Loucy (cell line): ENCODE measurements around the gene HPSE.

Experiments used
- H2AFZ ChIP-seq: fragments of 200-600 bp; sonication (generic); 2 replicates; pipeline ENCODE4 v1.6.0; 2016; ENCODE audit warnings: antibody characterized with exemption, mild to moderate bottlenecking, low read length, moderate library complexity
- H3F3A ChIP-seq: fragments of 200-600 bp; 2 replicates; pipeline ENCODE4 v1.6.0; 2016; ENCODE audit warnings: antibody characterized with exemption, low read depth, mild to moderate bottlenecking
- H3K27me3 ChIP-seq: fragments of 200-600 bp; sonication (generic); 2 replicates; pipeline ENCODE4 v1.6.1; 2014; ENCODE audit warnings: low read length, mild to moderate bottlenecking; ENCODE audit not compliant: insufficient read depth, poor library complexity, severe bottlenecking
- H3K36me3 ChIP-seq: fragments of 200-600 bp; sonication (generic); 2 replicates; pipeline ENCODE4 v1.6.1; 2016; ENCODE audit warnings: low read length; ENCODE audit not compliant: insufficient read depth
- H3K4me1 ChIP-seq: fragments of 200-600 bp; sonication (generic); 2 replicates; pipeline ENCODE4 v1.5.1; 2014; ENCODE audit warnings: low read length, mild to moderate bottlenecking; ENCODE audit not compliant: insufficient read depth, poor library complexity, severe bottlenecking
- H3K4me2 ChIP-seq: fragments of 200-600 bp; sonication (generic); 2 replicates; pipeline ENCODE4 v1.6.0; 2014; ENCODE audit warnings: antibody characterized with exemption, low read length, low read depth, mild to moderate bottlenecking; ENCODE audit not compliant: poor library complexity, severe bottlenecking
- H3K4me3 ChIP-seq: fragments of 200-600 bp; sonication (generic); 2 replicates; pipeline ENCODE4 v1.5.1; 2014; ENCODE audit warnings: low read length, mild to moderate bottlenecking, mixed read lengths; ENCODE audit not compliant: poor library complexity, severe bottlenecking
- H3K79me2 ChIP-seq: fragments of 200-600 bp; sonication (generic); 2 replicates; pipeline ENCODE4 v1.6.1; 2014; ENCODE audit warnings: low read length; ENCODE audit not compliant: insufficient read depth
- H3K9ac ChIP-seq: fragments of 200-600 bp; sonication (generic); 2 replicates; pipeline ENCODE4 v1.6.0; 2014; ENCODE audit warnings: mild to moderate bottlenecking, low read depth, low read length, moderate library complexity; ENCODE audit not compliant: poor library complexity, severe bottlenecking
- H3K9me2 ChIP-seq: fragments of 200-600 bp; sonication (generic); replicated peaks from 2 replicates; pipeline ENCODE4 v1.6.1; 2016; ENCODE audit warnings: low read depth, low read length, mixed read lengths
- H3K9me3 ChIP-seq: fragments of 200-600 bp; sonication (generic); 2 replicates; pipeline ENCODE4 v1.6.1; 2014; ENCODE audit warnings: mild to moderate bottlenecking, antibody characterized with exemption, low read length, low read depth; ENCODE audit not compliant: insufficient read depth
- H4K20me1 ChIP-seq: fragments of 200-600 bp; sonication (generic); 2 replicates; pipeline ENCODE4 v1.6.0; 2014; ENCODE audit warnings: antibody characterized with exemption, low read length, mild to moderate bottlenecking; ENCODE audit not compliant: insufficient read depth, poor library complexity, severe bottlenecking
- CTCF ChIP-seq: fragments of 200-600 bp; sonication (generic); conservative IDR thresholded peaks from 2 replicates; pipeline ENCODE4 v1.5.1; 2014; ENCODE audit warnings: mild to moderate bottlenecking, antibody characterized with exemption, low read length
- EZH2phosphoT487 ChIP-seq: fragments of 200-600 bp; IDR thresholded peaks from 2 replicates; pipeline ENCODE4 v1.6.1; 2018; ENCODE audit warnings: antibody characterized with exemption, mild to moderate bottlenecking, moderate library complexity, borderline replicate concordance

The HPSE gene

DNA sequence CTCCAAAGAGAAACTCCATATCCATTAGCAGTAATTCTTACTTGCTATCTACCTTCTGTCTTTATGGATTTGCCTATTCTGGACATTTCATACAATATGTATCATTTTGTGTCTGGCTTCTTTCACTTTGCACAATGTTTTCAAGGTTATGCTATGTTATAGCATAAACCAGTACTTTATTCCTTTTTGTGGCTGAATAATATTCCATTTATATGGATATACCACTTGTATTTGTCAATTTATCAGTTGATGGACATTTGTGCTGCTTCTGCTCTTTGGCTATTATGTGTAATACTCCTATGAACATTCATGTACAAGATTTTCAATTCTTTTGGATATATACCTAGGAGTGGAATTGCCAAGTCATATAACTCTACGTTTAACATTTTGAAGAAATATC, 18.9 kb upstream of the HPSE start:
- Histone ChIP-seq H3K9me3 (peaks cover 6% of the 10 kb centered on the region; the same call in 1 of the 2 replicates), H3K9me2 (no peaks in the 10 kb centered on the region), H3K4me1 (no peaks in the 10 kb centered on the region), H3F3A (no peaks in the 10 kb centered on the region), H2AFZ (no peak overlapping the region), H3K79me2 (no peaks in the 10 kb centered on the region), H3K27me3 (no peaks in the 10 kb centered on the region), H4K20me1 (no peaks in the 10 kb centered on the region), H3K4me2 (no peak overlapping the region), H3K9ac (no peak overlapping the region), H3K36me3 (no peaks in the 10 kb centered on the region), H3K4me3 (no peak overlapping the region)
- TF ChIP-seq CTCF (no peak), EZH2phosphoT487 (no peak)

DNA sequence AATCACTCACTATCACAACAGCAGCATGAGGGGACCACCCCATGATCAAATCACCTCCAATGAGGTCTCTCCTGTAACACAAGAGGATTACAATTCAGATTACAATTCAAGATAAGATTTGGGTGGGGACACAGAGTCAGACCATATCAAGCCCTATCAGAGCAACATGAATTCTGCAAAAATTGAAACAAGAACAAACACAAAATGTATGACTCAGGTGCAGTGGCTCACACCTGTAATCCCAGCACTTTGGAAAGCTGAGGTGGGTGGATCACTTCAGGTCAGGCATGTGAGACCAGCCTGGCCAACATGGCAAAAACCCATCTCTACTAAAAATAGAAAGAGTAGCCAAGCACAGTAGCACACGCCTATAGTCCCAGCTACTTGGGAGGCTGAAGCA, 13.4 kb upstream of the HPSE start:
- Histone ChIP-seq H3K9ac (no peak overlapping the region), H3F3A (no peaks in the 10 kb centered on the region), H3K9me3 (peaks cover 4% of the 10 kb centered on the region; the same call in 1 of the 2 replicates), H3K4me2 (no peak overlapping the region), H4K20me1 (no peaks in the 10 kb centered on the region), H3K4me1 (no peaks in the 10 kb centered on the region), H3K9me2 (no peaks in the 10 kb centered on the region), H2AFZ (no peak overlapping the region), H3K4me3 (no peak overlapping the region), H3K36me3 (no peaks in the 10 kb centered on the region), H3K27me3 (no peaks in the 10 kb centered on the region), H3K79me2 (no peaks in the 10 kb centered on the region)
- TF ChIP-seq CTCF, result no peak
- TF ChIP-seq EZH2phosphoT487, result no peak

DNA sequence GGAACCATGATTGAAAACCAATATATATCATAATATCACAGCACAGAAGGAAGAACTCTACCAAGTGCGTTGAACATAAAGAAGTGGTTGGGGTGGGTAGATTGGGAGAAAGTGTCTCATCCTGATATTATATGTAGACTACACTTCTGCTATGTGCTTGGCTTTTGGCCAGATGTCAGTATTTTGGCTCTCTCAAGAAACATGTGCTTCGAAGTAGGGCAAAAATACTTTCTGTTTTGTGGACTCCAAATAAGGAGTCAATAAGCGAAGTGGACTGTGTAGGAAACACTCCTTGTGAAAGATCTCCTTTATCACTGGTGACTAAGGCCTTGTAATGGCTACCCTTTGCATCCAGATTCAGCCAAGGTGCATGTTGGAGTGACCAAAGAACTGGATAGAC, 7.8 kb upstream of the HPSE start:
- H2AFZ ChIP-seq, result no peak overlapping the region
- no peak overlapping the region for H3K4me3 ChIP-seq
- H3K27me3 ChIP-seq, result peaks cover 3% of the 10 kb centered on the region
- H3K79me2 ChIP-seq, result no peaks in the 10 kb centered on the region
- no peaks in the 10 kb centered on the region for H3F3A ChIP-seq
- no peaks in the 10 kb centered on the region for H3K9me2 ChIP-seq
- peaks cover 13% of the 10 kb centered on the region for H3K4me1 ChIP-seq
- TF ChIP-seq EZH2phosphoT487 (no peak), CTCF (no peak)
- H3K9me3 ChIP-seq, result peaks cover 4% of the 10 kb centered on the region; the same call in 1 of the 2 replicates
- no peak overlapping the region for H3K4me2 ChIP-seq
- H3K9ac ChIP-seq, result no peak overlapping the region
- no peaks in the 10 kb centered on the region for H4K20me1 ChIP-seq
- H3K36me3 ChIP-seq, result no peaks in the 10 kb centered on the region
